ENCODE data around the gene HMCN1.
"Not testable (repeated sequence)": the region's sequence is repeated elsewhere in the genome, so short reads cannot be mapped to it uniquely, and the experiment has no call there.

HMCN1 gene

DNA sequence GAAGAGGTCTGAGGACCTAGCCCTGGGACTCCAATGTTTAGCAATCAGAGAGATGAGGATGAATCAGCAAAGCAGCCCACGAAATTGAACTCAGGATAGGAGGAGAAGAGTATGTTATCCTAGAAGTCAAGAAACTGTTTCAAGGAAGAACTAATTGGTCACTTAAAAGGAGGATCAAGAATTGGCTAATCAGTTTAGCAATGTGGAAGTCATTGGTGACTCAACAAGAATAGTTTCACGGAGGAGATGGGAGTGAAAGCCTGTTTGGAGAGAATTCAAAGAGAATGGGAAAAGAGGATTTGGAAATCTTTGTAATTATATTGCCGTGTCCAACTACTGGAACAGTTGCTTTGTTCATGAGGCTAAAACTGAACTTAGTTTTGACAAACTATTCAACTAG lies 7.4 kb downstream of the HMCN1 start:
- DNase-seq (ENCODE audit: low spot score): no peak

DNA sequence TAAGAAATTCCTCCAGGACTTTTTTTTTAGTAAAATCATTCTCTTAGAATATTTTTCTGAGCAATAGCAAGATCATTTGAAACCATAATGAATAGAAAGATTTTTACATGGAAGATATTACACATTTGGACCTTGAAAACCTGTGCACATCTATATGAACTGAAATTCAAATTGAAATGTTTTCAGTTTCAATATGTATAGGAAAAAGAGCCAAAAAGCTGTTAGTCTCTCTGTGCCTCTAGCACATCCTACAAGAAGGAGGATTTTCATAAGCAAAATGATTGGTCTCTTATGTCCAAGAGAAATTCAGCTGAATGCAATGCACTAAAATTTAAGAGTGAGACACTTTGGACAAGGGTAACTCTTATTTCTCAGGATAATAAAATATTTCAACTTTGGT lies 8.2 kb downstream of the HMCN1 start:
- no peak for DNase-seq (ENCODE audit: low spot score)

DNA sequence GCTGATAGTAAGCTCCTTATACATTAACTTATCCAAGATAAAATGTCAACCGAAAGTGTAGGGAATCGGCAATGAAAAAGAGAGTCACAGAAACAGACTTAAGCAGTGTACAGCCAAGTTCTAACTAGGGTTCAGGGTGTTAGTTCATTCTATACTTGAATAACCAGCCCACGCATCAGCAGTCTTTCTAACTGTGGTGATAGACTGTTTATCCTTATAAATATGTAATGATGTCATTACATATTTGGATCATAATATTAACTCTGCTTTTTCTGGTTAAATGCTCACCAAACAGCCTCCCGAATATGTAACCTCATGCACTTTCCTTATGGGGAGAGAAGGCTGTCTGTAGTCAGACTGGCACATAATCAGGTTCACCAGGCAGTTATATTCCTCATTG lies 11.0 kb downstream of the HMCN1 start:
- no peak for DNase-seq (ENCODE audit: low spot score)

GRCh38 chr1:185759061-185759460 lies 24.9 kb downstream of the HMCN1 start:
- no peak for DNase-seq (ENCODE audit: low spot score)

- DNase-seq (ENCODE audit: low spot score): no peak
These were observed 27.6 kb downstream of the HMCN1 start for GRCh38 chr1:185761841-185762240.

DNA sequence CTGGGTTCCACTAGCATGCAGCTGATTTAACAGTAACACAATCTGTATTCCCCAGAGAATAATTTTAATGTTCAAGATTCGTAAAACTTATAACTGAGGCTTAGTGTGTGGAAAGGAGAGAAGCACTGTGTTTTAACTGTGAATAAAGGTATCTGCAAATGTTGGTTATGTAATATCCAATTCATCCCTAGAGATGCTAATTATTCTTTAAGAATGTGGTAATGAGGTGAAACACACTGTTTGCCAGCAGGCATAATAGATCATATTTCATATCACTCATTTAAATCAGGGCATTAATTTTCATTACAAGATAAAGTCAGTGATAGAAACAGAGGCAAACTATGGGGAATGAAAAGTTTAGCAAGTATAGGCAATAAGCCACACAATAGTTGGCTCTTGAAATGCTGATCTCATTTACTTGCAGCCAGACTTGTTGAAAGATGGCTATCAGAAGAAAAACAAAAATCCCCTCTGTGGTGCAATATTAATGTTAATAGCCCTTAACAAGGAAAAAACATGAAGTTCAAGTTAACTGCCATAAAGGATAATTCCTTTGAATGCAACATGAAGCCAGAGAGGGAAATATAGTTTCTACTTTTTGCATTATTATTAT lies 33.4 kb downstream of the HMCN1 start:
- no peak for DNase-seq (ENCODE audit: low spot score)

GRCh38 chr1:185768371-185768770 lies 34.2 kb downstream of the HMCN1 start:
- no peak for DNase-seq (ENCODE audit: low spot score)

DNA sequence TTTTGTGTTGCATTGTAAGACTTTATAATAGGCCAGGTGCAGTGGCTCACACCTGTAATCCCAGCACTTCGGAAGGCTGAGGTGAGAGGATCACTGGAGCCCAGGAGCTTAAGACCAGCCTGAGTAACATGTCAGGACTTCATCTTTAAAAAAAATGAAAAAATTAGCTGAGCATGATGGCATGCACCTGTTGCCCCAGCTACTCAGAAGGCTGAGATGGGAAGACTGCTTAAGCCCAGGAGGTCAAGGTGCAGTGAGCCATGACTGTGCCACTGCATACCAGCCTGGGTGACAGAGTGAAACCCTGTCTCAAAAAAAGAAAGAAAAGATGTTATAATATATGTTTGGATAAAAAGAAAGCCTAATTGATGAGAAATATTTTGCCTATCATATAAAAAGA lies 34.9 kb downstream of the HMCN1 start:
- no peak for DNase-seq (ENCODE audit: low spot score)

GRCh38 chr1:185774394-185774793 lies 40.2 kb downstream of the HMCN1 start:
- no peak for DNase-seq (ENCODE audit: low spot score)

DNA sequence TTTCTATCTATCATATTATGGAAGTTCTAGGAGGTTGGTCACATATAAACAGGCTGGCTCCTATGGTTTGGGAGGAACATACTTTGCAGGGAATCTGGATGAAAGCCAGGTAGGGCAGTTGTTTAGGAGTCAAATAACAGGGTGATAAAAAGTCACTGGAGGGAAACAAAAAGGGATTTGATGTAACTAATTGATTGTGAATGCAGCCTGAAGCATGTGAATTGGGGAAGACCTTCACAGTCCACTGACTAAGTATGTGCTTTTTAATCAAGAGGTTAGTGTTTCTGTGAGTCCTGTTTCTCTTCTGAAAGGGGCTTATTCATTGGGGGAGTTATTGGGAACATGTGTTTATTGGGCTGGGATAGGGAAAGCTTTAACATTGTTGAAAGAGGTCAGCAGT lies 41.3 kb downstream of the HMCN1 start:
- no peak for DNase-seq (ENCODE audit: low spot score)

- DNase-seq (ENCODE audit: low spot score): no peak
These were observed 42.3 kb downstream of the HMCN1 start for GRCh38 chr1:185776522-185776921.

GRCh38 chr1:185783860-185784259 lies 49.7 kb downstream of the HMCN1 start:
- DNase-seq (ENCODE audit: low spot score): not testable (repeated sequence)

- no peak for DNase-seq (ENCODE audit: low spot score)
These were observed 51.4 kb downstream of the HMCN1 start for GRCh38 chr1:185785586-185785985.

- no peak for DNase-seq (ENCODE audit: low spot score)
These were observed 52.3 kb downstream of the HMCN1 start for GRCh38 chr1:185786524-185786923.

GRCh38 chr1:185787238-185787637 lies 53.0 kb downstream of the HMCN1 start:
- no peak for DNase-seq (ENCODE audit: low spot score)

DNA sequence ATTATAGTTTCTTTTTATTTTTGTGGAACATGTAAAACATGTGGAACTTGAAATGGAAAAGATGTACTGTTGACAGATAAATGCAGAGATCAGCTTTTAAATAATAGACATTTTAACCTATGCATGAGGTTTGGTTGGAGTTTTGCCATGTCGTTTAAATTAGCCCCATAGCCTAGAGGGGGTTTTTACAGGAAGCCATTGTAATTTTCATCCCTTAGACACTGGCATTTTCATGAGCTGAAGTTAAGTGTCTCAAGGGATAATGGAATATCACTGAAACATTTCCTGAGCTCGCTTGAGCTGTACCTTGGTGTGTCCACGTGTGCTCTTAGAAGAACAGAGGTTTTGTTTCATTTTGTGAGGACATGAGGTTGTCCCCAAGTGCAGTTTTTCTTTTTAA lies 54.2 kb downstream of the HMCN1 start:
- DNase-seq (ENCODE audit: low spot score): no peak

- DNase-seq (ENCODE audit: low spot score): no peak
These were observed 55.5 kb downstream of the HMCN1 start for GRCh38 chr1:185789501-185790193.

DNA sequence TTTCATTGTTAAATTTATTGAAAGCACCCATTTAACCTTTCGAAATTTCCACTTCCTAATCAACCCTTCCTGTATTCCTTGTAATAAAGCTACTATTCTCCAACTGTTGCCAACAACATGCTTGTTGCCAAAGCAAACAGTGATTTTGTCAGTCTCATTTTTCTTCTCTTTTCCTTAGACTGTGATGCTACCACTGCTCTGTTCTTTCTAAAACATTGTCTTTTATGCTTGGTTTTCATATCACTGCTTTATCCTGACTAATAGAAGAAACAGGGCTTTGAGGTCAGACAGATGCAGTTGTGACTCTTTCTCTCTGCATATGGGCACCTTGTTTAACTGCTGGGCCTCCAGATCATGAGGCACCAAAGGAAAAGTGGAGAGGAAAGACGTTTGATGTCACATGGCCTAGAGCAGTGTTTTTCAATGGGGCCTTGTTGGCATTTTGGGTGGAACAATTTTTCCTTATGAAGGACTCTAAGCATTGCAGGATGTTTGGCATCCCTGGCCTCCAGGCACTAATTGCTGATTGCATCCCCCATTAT lies 56.1 kb downstream of the HMCN1 start:
- no peak for DNase-seq (ENCODE audit: low spot score)

DNA sequence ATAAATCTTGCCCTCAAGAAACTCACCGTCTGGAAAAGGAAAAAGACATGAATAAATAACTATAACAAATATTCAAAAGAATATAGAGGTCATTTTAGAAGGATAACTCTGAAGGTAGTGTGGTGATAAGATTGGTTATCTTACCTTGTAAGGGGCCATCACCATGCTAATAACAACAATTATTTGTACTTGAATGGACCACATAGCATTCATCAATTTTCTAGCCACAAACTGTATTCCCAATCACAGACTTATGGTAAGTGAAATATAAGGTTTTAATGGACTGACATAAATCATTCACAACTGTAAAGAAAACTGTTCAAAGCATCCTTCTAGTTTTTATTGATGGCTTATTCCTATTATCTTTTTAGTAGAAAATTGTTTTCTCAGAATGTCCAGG lies 57.8 kb downstream of the HMCN1 start:
- DNase-seq (ENCODE audit: low spot score): no peak

- DNase-seq (ENCODE audit: low spot score): not testable (repeated sequence)
These were observed 60.3 kb downstream of the HMCN1 start for GRCh38 chr1:185794495-185794894.

- no peak for DNase-seq (ENCODE audit: low spot score)
These were observed 61.0 kb downstream of the HMCN1 start for GRCh38 chr1:185795181-185795580.

GRCh38 chr1:185798505-185798904 lies 64.3 kb downstream of the HMCN1 start:
- no peak for DNase-seq (ENCODE audit: low spot score)

- DNase-seq (ENCODE audit: low spot score): no peak
These were observed 69.0 kb downstream of the HMCN1 start for GRCh38 chr1:185803241-185803640.

DNA sequence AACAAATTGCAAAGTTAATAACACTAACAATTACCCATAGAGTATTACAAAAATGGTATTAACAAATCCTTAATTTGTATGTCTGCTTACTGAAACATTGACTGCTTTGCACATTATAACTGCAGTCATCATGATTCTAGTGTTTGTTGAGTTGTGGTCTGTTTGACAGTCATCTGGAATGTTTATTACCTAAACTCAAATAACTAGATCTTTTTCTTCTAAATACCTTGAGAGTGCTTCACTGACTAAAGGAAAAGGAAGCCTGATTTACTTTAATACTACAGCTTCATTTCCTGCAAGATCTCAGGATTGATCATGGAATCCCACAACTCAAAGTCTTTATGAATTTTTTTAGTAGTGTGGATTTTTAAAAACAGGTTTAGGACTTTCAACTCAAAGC lies 70.0 kb downstream of the HMCN1 start:
- DNase-seq (ENCODE audit: low spot score): no peak

All from globus pallidus (tissue), 1 donor.